ENCODE measurements around the gene NPTXR. TPM values are rescaled to one million over a fixed set of nuclear protein-coding genes. Genes with fewer than 3 reads are reported as not detected.

Gene NPTXR
- total and polyA plus RNA-seq, 2 donors from 2014 or later = 1.1 to 12.5 TPM

DNA sequence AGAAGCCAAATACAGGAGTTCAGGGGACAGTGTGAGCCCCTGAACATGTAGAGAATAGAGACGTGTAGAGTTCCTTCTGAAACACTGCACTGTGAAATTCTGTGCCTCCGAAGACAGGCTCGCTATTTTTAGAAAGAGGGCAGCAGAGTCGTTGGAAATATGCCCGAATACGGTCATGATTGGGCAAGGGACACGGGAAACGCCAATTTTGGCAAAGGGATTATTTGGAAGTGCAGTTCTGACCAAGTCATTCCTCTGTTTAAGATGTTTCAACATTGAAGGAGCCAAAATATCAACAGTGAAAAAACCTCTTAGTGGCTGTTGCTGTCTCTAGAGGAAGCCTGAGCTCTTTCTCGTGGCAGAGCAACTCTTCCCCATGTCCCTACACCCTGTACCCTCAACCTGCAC, 37.6 kb upstream of the NPTXR start:
- Histone ChIP-seq H3K9me3 (ENCODE audit: control insufficient read depth in 2 of 3, insufficient read depth in 1 of 3, low read length in 3 of 3) (no peaks in the 10 kb centered on the region), H3K36me3 (ENCODE audit: control insufficient read depth in 2 of 3, insufficient read depth in 3 of 3, low read length in 3 of 3) (no peaks in the 10 kb centered on the region), H3K27ac (ENCODE audit: low read depth in 2 of 2, low read length in 2 of 2) (no peak overlapping the region), H3K4me3 (ENCODE audit: low read length in 3 of 3) (no peak overlapping the region), H3K27me3 (ENCODE audit: control insufficient read depth, insufficient read depth, low read length) (no peaks in the 10 kb centered on the region), H3K4me1 (ENCODE audit: control insufficient read depth in 2 of 3, insufficient read depth in 2 of 3, low read depth in 1 of 3, low read length in 3 of 3) (peaks cover 0 to 5% (median 0%) of the 10 kb centered on the region in 3 donors), H3K9ac (ENCODE audit: low read length in 3 of 3) (no peak overlapping the region)
- FAIRE-seq (no peak), DNase-seq (peak in 1 of 5 donors; percentile 25)
- no peak for TF ChIP-seq CTCF (IDR thresholded peaks at IDR 0.05; ENCODE audit: borderline replicate concordance, extremely low read depth, insufficient read depth)
- intact Hi-C loops (cut with DNase I) = no loop called here

DNA sequence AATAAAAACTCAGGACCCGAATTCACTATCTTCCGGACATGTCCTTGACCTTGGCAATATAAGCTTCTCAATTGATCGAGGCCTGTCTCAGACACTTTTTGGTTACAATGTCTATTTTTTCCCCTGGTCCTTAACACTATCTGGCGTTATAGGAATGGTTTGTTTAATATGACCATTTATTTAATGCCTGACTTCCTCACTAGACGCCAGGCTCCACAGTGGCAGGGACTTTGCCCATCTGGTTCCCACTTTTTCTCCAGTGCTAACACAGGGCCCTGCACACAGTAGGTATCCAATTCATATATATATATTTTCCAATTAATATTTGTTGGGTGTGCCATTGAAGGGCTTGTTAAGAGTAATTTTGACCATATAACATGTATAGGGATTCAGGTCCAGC, 36.1 kb upstream of the NPTXR start:
- intact Hi-C loops (cut with DNase I) = no loop called here
- no peaks in the 10 kb centered on the region for H3K36me3 ChIP-seq (ENCODE audit: control insufficient read depth in 2 of 3, insufficient read depth in 3 of 3, low read length in 3 of 3)
- H3K27ac ChIP-seq (ENCODE audit: low read depth in 2 of 2, low read length in 2 of 2) = no peak overlapping the region
- FAIRE-seq = no peak
- DNase-seq = no peak
- no peaks in the 10 kb centered on the region for H3K9me3 ChIP-seq (ENCODE audit: control insufficient read depth in 2 of 3, insufficient read depth in 1 of 3, low read length in 3 of 3)
- no peaks in the 10 kb centered on the region for H3K27me3 ChIP-seq (ENCODE audit: control insufficient read depth, insufficient read depth, low read length)
- peaks cover 0 to 5% (median 0%) of the 10 kb centered on the region in 3 donors for H3K4me1 ChIP-seq (ENCODE audit: control insufficient read depth in 2 of 3, insufficient read depth in 2 of 3, low read depth in 1 of 3, low read length in 3 of 3)
- H3K4me3 ChIP-seq (ENCODE audit: low read length in 3 of 3) = no peak overlapping the region
- no peak for TF ChIP-seq CTCF (IDR thresholded peaks at IDR 0.05; ENCODE audit: borderline replicate concordance, extremely low read depth, insufficient read depth)
- H3K9ac ChIP-seq (ENCODE audit: low read length in 3 of 3) = no peak overlapping the region

GRCh38 chr22:38879108-38879729, 35.4 kb upstream of the NPTXR start:
- Histone ChIP-seq H3K27me3 (ENCODE audit: control insufficient read depth, insufficient read depth, low read length) (no peaks in the 10 kb centered on the region), H3K4me3 (ENCODE audit: low read length in 3 of 3) (no peak overlapping the region), H3K4me1 (ENCODE audit: control insufficient read depth in 2 of 3, insufficient read depth in 2 of 3, low read depth in 1 of 3, low read length in 3 of 3) (peaks cover 0 to 5% (median 0%) of the 10 kb centered on the region in 3 donors), H3K36me3 (ENCODE audit: control insufficient read depth in 2 of 3, insufficient read depth in 3 of 3, low read length in 3 of 3) (no peaks in the 10 kb centered on the region), H3K27ac (ENCODE audit: low read depth in 2 of 2, low read length in 2 of 2) (no peak overlapping the region), H3K9ac (ENCODE audit: low read length in 3 of 3) (no peak overlapping the region), H3K9me3 (ENCODE audit: control insufficient read depth in 2 of 3, insufficient read depth in 1 of 3, low read length in 3 of 3) (no peaks in the 10 kb centered on the region)
- intact Hi-C loops (cut with DNase I) = no loop called here
- no peak for DNase-seq
- TF ChIP-seq CTCF (IDR thresholded peaks at IDR 0.05; ENCODE audit: borderline replicate concordance, extremely low read depth, insufficient read depth) = no peak
- FAIRE-seq = no peak

GRCh38 chr22:38878001-38878400, 34.2 kb upstream of the NPTXR start:
- Histone ChIP-seq H3K27me3 (ENCODE audit: control insufficient read depth, insufficient read depth, low read length) (no peaks in the 10 kb centered on the region), H3K9ac (ENCODE audit: low read length in 3 of 3) (no peak overlapping the region), H3K4me1 (ENCODE audit: control insufficient read depth in 2 of 3, insufficient read depth in 2 of 3, low read depth in 1 of 3, low read length in 3 of 3) (peaks cover 0 to 9% (median 3%) of the 10 kb centered on the region in 3 donors), H3K4me3 (ENCODE audit: low read length in 3 of 3) (no peak overlapping the region), H3K36me3 (ENCODE audit: control insufficient read depth in 2 of 3, insufficient read depth in 3 of 3, low read length in 3 of 3) (no peaks in the 10 kb centered on the region), H3K27ac (ENCODE audit: low read depth in 2 of 2, low read length in 2 of 2) (no peak overlapping the region), H3K9me3 (ENCODE audit: control insufficient read depth in 2 of 3, insufficient read depth in 1 of 3, low read length in 3 of 3) (no peaks in the 10 kb centered on the region)
- no peak for DNase-seq
- FAIRE-seq = no peak
- intact Hi-C loops (cut with DNase I) = no loop called here
- no peak for TF ChIP-seq CTCF (IDR thresholded peaks at IDR 0.05; ENCODE audit: borderline replicate concordance, extremely low read depth, insufficient read depth)

Measured in kidney (tissue), 14 donors.